ENCODE results near the gene MTHFD1L.

The MTHFD1L gene

DNA sequence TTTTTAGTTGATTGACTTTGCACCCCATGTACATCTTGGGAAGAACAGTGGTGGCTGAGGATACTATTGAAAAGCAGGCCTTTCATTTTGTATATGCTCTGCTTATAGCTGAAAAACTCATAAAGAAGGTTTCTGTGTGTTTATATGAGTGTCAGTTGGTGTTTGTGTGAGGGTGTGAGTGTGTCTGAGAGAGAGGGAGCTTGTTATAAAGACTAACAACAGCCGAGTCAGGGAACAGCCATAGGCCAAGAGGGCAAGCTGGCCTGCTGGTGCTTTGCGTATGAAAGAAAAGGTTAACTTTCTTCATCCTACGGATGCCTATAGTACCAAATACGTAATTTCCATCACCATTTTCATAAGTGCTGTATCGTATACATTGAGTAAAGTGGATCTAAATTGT lies 88.3 kb downstream of the MTHFD1L start:
- DNase-seq (ENCODE audit: insufficient read length, low spot score) (no peak), FAIRE-seq (no peak)
- TF ChIP-seq POLR2A (IDR thresholded peaks at IDR 0.05; ENCODE audit: low read depth, low read length), result no peak

DNA sequence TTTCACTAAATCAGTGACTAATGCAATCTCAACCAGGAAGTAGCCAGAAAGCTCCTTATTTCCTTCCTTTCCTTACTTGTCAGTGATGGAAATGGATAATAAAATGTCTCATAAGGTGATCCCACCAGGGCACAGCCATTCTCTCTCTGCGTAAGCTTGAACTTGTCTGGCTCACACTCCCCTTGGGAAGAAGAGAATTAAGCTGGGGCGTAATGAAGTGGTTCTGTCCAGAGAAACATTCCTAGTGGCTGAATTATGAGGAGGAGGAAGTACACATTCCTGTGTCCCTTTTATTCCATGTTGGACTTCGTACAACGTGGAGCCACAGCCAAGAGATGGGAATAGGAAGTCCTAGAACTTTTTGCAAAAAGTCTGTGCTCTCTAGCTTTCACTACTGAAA lies 93.7 kb downstream of the MTHFD1L start:
- FAIRE-seq, result no peak
- no peak for DNase-seq (ENCODE audit: insufficient read length, low spot score)
- no peak for TF ChIP-seq POLR2A (IDR thresholded peaks at IDR 0.05; ENCODE audit: low read depth, low read length)

GRCh38 chr6:150962436-150962835 lies 96.9 kb downstream of the MTHFD1L start:
- FAIRE-seq (no peak), DNase-seq (ENCODE audit: insufficient read length, low spot score) (no peak)
- no peak for TF ChIP-seq POLR2A (IDR thresholded peaks at IDR 0.05; ENCODE audit: low read depth, low read length)

- DNase-seq (ENCODE audit: insufficient read length, low spot score) (no peak), FAIRE-seq (no peak)
- no peak for TF ChIP-seq POLR2A (IDR thresholded peaks at IDR 0.05; ENCODE audit: low read depth, low read length)
Observed at GRCh38 chr6:150964765-150965164, 99.3 kb downstream of the MTHFD1L start.

GRCh38 chr6:150966786-150967185 lies 101.3 kb downstream of the MTHFD1L start:
- no peak for TF ChIP-seq POLR2A (IDR thresholded peaks at IDR 0.05; ENCODE audit: low read depth, low read length)
- no peak for FAIRE-seq
- DNase-seq (ENCODE audit: insufficient read length, low spot score), result no peak

DNA sequence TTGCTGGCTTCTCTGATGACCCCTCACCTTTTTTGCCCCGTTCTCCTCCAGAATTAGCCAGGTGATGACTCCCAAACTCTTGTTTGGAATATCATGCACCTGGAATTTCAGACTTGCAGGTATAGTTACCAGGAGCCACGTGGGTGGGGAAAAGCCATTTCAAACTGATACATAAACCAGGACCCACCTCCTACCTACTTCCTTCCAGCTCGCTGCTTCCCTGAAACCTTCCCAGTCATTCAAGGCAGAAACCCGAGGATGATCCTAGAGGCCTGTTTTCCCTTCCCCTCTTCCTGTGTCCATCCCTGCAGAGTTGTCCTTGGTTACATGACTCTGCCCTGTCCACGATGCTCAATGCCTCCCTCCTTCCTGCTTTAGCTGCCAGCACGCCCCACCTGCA lies 101.9 kb downstream of the MTHFD1L start:
- DNase-seq (ENCODE audit: insufficient read length, low spot score), result no peak
- TF ChIP-seq POLR2A (IDR thresholded peaks at IDR 0.05; ENCODE audit: low read depth, low read length), result no peak
- no peak for FAIRE-seq

DNA sequence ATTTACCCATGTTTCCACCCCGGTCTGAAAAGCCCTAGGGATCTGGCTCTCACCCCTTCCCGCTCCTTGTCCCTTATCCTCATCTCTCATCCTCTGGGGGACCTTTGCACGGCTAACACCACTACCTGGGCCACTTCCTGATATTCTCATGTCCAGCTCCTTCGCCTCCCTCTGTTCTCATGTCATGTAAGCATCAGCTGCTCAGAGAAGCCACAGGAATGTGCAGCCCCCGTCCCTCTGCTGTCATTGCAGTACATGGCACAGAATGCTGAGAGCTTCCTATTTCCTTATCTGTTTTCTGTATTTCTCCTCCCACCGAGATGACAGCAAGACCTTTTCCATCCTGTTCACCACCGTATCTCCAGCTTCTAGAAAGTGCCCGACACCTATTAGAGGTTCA lies 102.4 kb downstream of the MTHFD1L start:
- no peak for TF ChIP-seq POLR2A (IDR thresholded peaks at IDR 0.05; ENCODE audit: low read depth, low read length)
- FAIRE-seq, result no peak

DNA sequence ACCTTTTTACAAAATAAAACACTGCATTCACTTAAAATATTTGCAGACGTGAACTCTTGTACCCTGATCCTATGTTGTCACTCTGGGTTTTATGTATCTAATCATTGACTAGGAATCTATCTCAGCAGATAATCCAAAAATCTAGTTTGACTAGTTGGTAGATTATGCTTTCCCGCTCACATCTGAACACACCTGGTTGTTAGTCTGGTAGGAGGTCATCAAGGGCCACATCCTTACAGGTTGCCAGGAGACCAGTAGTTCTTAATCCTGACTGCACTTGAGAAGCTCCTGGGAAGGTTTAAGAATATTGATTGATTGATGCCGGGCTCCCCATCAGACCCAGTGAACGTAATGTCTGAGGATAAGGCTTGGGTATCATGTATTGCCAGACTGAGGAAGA lies 104.4 kb downstream of the MTHFD1L start:
- FAIRE-seq (no peak), DNase-seq (ENCODE audit: insufficient read length, low spot score) (no peak)
- no peak for TF ChIP-seq POLR2A (IDR thresholded peaks at IDR 0.05; ENCODE audit: low read depth, low read length)

More for the DNA sequence above, 102.4 kb downstream of the MTHFD1L start:
- DNase-seq (ENCODE audit: insufficient read length, low spot score), result no peak

DNA sequence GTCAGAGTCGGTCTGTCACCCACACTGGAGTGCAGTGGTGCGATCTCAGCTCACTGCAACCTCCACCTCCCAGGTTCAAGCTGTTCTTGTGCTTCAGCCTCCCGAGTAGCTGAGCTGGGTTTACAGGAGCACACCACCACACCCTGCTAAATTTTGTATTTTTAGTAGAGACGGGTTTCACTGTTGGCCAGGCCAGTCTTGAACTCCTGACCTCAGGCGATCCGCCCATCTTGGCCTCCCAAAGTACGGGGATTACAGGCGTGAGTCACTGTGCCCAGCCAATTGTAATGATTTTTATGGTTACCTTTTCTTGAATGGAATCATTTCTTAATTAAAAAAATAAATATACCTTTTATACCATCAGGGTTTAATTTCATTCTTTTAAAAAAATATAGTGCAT lies 105.7 kb downstream of the MTHFD1L start:
- TF ChIP-seq POLR2A (IDR thresholded peaks at IDR 0.05; ENCODE audit: low read depth, low read length), result no peak
- no peak for FAIRE-seq
- DNase-seq (ENCODE audit: insufficient read length, low spot score), result no peak

DNA sequence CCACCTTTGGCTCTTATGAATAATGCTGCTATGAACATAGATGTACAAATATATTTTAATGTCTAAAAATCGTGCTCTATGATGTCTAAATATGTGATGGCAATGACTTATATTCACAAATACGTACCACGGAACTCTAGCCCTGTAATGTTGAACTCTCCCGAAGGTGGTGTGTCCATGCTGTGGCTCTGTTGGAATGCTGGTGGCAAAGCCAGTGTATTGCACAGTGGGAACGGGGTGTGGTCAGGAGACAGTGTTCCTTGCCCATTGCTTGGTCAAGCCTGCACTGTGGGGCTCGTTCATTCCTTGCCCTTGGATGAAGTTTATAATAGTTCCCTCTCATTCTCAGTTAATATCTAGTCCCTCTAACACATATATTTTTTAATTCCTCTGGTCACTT lies 109.6 kb downstream of the MTHFD1L start:
- no peak for TF ChIP-seq POLR2A (IDR thresholded peaks at IDR 0.05; ENCODE audit: low read depth, low read length)
- no peak for DNase-seq (ENCODE audit: insufficient read length, low spot score)
- no peak for FAIRE-seq

DNA sequence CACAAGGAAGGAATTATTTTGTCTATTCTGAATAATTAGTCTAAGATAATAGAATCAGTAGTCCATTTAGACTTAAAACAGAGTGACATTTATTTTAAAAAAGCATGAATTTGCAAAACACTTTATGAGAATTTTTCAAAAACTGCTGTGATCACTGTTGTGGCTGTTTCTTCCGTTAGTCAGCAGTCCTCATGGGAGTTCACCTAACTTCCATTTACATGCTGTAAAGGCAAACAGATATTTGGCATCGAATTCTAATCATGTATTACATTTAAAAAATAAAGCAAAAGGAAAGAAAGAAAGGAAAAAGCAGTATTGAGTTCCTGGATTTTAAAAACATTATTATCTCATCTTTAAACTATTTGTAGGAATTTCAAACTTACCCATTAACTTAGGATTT lies 111.8 kb downstream of the MTHFD1L start:
- FAIRE-seq, result no peak
- no peak for DNase-seq (ENCODE audit: insufficient read length, low spot score)
- no peak for TF ChIP-seq POLR2A (IDR thresholded peaks at IDR 0.05; ENCODE audit: low read depth, low read length)

DNA sequence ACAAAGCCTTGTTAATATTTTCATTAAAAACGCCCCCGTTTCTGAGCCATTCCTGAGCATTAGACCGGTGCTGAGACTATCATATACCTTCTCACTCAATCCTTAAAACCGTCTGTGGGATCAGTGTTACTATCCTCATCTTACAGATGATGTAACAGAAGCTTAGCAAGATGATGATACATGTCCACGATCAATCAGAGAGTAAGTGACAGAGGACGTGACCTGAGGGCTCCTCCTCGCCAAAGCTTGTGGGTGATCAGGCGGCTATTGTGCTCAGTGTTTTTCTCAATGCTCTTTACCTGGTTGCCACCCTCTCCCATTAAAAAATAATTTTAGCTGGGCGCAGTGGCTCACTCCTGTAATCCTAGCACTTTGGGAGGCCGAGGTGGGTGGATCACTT lies 113.1 kb downstream of the MTHFD1L start:
- DNase-seq (ENCODE audit: insufficient read length, low spot score) (no peak), FAIRE-seq (no peak)
- no peak for TF ChIP-seq POLR2A (IDR thresholded peaks at IDR 0.05; ENCODE audit: low read depth, low read length)

DNA sequence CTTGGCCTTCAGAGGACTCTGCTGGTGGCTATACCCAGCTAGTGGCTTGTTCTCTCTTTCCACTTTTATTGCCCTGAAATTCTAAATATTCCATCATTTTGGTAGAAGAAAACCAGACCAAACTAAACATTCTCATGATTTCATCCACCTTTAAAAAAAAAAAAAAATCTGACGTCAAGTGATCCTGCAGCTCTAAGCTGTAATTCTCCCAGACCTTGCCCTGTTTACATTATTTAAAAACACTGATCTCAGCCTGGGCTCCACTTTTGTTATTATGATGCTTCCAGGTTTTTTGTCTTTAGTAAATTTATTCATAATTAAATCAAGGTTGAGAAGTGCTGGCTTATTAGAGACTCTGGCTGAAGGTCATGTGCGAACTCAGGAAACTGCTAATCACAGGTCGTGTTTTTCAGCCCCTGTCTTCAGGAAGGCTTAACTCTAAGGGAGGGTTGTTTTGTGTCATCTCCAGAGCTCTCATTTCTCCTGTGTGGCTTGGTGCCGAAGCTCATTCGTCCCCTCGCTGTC lies 114.4 kb downstream of the MTHFD1L start:
- no peak for TF ChIP-seq POLR2A (IDR thresholded peaks at IDR 0.05; ENCODE audit: low read depth, low read length)
- DNase-seq (ENCODE audit: insufficient read length, low spot score) (no peak), FAIRE-seq (no peak)

GRCh38 chr6:150981095-150981494 lies 115.6 kb downstream of the MTHFD1L start:
- TF ChIP-seq POLR2A (IDR thresholded peaks at IDR 0.05; ENCODE audit: low read depth, low read length), result no peak
- no peak for DNase-seq (ENCODE audit: insufficient read length, low spot score)
- no peak for FAIRE-seq

- FAIRE-seq, result no peak
- no peak for TF ChIP-seq POLR2A (IDR thresholded peaks at IDR 0.05; ENCODE audit: low read depth, low read length)
- DNase-seq (ENCODE audit: insufficient read length, low spot score), result no peak
Observed at GRCh38 chr6:150981669-150982068, 116.2 kb downstream of the MTHFD1L start.

DNA sequence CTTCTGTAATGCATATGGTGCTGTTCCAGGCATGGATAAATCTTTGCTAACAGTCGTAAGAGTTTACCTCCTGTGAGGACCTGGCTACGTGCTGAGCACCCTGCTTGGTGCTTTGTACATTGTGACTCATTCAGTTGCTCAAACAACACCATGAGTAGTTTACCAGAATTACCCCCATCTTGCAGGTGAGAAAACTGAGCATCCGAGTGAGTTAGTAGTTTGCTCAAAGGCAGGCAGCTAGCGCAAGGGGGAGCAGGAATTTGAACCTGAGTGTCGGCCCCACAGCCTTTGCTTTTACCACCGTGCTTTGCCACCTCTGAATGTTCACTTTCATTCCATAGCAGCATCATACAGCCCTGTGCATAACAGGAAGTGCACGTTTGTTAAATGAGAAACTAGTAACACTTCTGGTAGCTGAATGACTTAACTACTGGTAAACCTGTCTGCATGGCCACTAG lies 121.9 kb downstream of the MTHFD1L start:
- DNase-seq (ENCODE audit: insufficient read length, low spot score) (no peak), FAIRE-seq (no peak)
- no peak for TF ChIP-seq POLR2A (IDR thresholded peaks at IDR 0.05; ENCODE audit: low read depth, low read length)

Data from H54 (cell line).